Ishikawa (cell line): Measurements from ENCODE around the gene EML6.

Experiments used
- CEBPB ChIP-seq: IDR thresholded peaks from 2 replicates; pipeline ENCODE4 v1.6.1; 2012
- CREB1 ChIP-seq: IDR thresholded peaks from 2 replicates; pipeline ENCODE4 v1.6.1; 2012; ENCODE audit warnings: low read depth
- EGR1 ChIP-seq: IDR thresholded peaks from 2 replicates; pipeline ENCODE4 v1.6.1; 2012
- EP300 ChIP-seq: IDR thresholded peaks from 2 replicates; pipeline ENCODE4 v1.6.1; 2012; ENCODE audit warnings: borderline replicate concordance
- FOXM1 ChIP-seq: IDR thresholded peaks from 2 replicates; pipeline ENCODE4 v1.6.1; 2012; ENCODE audit warnings: low read depth, borderline replicate concordance
- NFIC ChIP-seq: IDR thresholded peaks from 2 replicates; pipeline ENCODE4 v1.6.1; 2012
- RAD21 ChIP-seq: IDR thresholded peaks from 2 replicates; pipeline ENCODE4 v1.6.1; 2012; ENCODE audit warnings: low read depth
- TAF1 ChIP-seq: IDR thresholded peaks from 2 replicates; pipeline ENCODE4 v1.6.1; 2012; ENCODE audit warnings: low read depth, mild to moderate bottlenecking
- TCF12 ChIP-seq: IDR thresholded peaks from 2 replicates; pipeline ENCODE4 v1.6.1; 2012; ENCODE audit warnings: low read depth
- TEAD4 ChIP-seq: IDR thresholded peaks from 2 replicates; pipeline ENCODE4 v1.6.1; 2012
- YY1 ChIP-seq: IDR thresholded peaks from 2 replicates; pipeline ENCODE4 v1.6.1; 2012; ENCODE audit warnings: low read depth
- ZBTB7A ChIP-seq: IDR thresholded peaks from 2 replicates; pipeline ENCODE4 v1.6.1; 2012; ENCODE audit warnings: low read depth
- TF ChIP-seq, protein P1 (sequence below): IDR thresholded peaks from 2 replicates; pipeline ENCODE4 v1.6.1; 2012
- TF ChIP-seq, protein P2 (sequence below): IDR thresholded peaks from 2 replicates; pipeline ENCODE4 v1.6.1; 2012
- TF ChIP-seq, protein P3 (sequence below): IDR thresholded peaks from 2 replicates; pipeline ENCODE4 v1.6.1; 2012; ENCODE audit warnings: low read depth, mild to moderate bottlenecking

The EML6 gene

DNA sequence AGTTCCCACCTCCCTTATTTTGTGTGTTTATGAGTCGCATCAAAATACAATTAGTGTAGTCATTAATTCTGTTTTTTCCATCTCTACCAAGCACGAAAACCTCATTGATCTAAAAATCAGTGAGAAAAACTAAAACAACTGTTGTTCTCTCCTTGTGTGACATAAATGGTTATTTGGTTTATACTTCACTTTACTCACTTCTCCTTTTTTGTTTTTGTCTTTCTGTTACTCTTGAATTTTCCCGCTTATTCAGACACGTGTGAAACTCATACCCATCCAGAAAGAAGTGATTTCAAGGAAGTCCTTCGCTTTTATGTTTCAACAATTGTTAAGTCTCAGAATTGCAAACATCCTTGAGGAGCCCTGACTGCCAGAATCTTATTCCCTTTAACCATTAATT lies 121.6 kb downstream of the EML6 start:
- TF ChIP-seq TAF1 = no peak
- no peak for TF ChIP-seq EP300
- TF ChIP-seq CREB1 = no peak
- TF ChIP-seq RAD21 = no peak
- no peak for TF ChIP-seq EGR1
- TF ChIP-seq, protein P1, sequence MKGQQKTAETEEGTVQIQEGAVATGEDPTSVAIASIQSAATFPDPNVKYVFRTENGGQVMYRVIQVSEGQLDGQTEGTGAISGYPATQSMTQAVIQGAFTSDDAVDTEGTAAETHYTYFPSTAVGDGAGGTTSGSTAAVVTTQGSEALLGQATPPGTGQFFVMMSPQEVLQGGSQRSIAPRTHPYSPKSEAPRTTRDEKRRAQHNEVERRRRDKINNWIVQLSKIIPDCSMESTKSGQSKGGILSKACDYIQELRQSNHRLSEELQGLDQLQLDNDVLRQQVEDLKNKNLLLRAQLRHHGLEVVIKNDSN = no peak
- TF ChIP-seq YY1 = no peak
- TF ChIP-seq, protein P2, sequence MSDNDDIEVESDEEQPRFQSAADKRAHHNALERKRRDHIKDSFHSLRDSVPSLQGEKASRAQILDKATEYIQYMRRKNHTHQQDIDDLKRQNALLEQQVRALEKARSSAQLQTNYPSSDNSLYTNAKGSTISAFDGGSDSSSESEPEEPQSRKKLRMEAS = no peak
- no peak for TF ChIP-seq TEAD4
- no peak for TF ChIP-seq ZBTB7A
- no peak for TF ChIP-seq TCF12
- TF ChIP-seq CEBPB = no peak
- TF ChIP-seq, protein P3, sequence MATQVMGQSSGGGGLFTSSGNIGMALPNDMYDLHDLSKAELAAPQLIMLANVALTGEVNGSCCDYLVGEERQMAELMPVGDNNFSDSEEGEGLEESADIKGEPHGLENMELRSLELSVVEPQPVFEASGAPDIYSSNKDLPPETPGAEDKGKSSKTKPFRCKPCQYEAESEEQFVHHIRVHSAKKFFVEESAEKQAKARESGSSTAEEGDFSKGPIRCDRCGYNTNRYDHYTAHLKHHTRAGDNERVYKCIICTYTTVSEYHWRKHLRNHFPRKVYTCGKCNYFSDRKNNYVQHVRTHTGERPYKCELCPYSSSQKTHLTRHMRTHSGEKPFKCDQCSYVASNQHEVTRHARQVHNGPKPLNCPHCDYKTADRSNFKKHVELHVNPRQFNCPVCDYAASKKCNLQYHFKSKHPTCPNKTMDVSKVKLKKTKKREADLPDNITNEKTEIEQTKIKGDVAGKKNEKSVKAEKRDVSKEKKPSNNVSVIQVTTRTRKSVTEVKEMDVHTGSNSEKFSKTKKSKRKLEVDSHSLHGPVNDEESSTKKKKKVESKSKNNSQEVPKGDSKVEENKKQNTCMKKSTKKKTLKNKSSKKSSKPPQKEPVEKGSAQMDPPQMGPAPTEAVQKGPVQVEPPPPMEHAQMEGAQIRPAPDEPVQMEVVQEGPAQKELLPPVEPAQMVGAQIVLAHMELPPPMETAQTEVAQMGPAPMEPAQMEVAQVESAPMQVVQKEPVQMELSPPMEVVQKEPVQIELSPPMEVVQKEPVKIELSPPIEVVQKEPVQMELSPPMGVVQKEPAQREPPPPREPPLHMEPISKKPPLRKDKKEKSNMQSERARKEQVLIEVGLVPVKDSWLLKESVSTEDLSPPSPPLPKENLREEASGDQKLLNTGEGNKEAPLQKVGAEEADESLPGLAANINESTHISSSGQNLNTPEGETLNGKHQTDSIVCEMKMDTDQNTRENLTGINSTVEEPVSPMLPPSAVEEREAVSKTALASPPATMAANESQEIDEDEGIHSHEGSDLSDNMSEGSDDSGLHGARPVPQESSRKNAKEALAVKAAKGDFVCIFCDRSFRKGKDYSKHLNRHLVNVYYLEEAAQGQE = no peak
- TF ChIP-seq FOXM1 = no peak
- TF ChIP-seq NFIC = no peak

DNA sequence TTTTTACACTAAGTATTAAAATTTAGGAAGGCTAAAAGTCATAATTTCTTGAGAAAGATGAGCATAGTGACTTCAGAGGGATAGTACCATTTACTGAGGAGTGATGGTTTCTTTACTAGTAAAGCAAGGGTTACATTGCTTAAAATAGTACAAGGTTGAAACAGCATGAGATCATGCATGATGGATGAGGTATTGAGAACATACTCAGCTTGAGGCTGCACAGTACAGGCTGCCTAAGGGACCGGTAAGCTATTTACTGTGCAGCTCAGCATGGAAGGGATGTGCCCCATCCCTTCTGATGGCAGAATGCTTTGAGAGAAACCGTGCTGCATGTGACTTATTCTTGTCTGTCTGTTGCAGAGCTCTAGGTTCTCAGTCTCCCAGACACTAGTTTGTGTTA lies 122.1 kb downstream of the EML6 start:
- TF ChIP-seq EP300 (no peak), TAF1 (no peak), YY1 (no peak)
- TF ChIP-seq, protein P3 = no peak

DNA sequence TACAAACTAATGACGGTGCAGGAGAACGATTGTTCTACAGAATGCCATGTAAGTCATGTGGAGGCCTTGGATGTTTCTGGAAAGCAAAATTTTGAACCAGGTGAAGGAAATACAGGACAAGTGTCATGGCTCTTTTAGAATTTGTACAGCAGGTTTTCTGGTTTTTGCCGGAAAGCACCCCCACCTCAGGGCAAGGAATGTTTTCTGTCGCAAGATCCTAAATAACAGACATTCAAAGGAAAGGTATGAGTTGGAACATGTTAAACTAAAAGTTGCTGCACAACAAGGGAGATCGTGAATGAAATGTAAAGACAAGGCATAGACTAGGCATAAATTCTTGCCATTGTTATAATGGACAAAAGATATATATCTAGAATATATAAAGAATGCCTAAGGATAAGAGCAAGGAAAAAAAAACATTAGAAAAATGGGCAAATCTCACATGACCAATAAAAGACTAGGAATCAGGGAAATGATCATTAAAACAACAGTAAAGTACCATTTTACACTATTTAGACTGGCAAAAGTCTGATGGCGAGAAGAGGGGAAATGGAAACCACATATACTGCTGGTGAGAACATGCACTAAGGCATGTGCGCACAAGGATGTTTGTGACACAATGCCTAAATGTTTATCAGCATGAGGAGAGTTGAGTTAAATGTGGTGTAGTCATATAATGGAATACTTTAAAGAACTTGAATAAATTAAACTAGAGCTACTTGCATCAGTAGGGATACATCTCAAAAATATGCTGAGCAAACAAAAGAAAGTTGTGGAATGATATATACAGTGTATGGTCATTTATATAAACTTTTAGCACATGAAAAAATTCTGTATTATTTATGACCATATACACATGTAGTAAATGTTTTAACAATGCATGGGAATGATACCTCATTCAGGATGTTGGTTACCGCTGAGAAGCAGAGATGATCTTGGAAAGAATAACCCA lies 127.0 kb downstream of the EML6 start:
- TF ChIP-seq YY1 = no peak
- no peak for TF ChIP-seq FOXM1
- TF ChIP-seq, protein P2 = no peak
- TF ChIP-seq NFIC = no peak
- no peak for TF ChIP-seq TCF12
- TF ChIP-seq CREB1 = no peak
- no peak for TF ChIP-seq CEBPB
- no peak for TF ChIP-seq EGR1
- no peak for TF ChIP-seq TEAD4
- no peak for TF ChIP-seq EP300
- TF ChIP-seq, protein P1 = no peak
- no peak for TF ChIP-seq ZBTB7A
- no peak for TF ChIP-seq RAD21
- TF ChIP-seq, protein P3 = no peak

DNA sequence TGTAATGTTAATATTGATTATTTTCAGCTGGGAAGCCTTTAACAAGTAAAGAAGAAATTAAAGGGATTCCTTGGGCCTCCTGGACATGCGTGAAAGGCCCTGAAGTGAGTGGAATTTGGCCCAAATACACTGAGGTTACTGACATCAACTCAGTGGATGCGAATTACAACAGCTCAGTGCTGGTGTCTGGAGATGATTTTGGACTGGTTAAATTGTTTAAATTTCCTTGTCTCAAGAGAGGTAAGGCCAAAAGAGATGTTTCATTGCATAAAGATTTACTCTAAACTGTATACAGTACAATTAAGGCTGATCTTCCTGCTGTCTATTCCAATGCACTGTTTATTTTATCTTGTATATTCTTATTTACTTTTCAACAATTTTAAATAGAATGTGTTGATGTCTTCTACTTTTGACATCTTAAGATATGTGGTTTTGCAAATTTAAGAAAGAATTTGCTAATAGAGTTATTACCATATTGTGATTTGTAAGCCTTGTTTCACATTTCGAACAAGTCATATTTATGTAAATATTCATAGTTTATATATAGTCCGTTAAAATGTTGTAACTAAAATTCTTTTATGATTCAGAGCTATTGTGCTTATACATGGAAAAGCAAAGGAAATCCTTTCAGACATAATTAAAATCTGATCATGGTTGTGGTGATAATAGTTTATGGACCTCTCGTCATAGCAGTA lies 130.3 kb downstream of the EML6 start:
- TF ChIP-seq ZBTB7A = no peak
